Esophagus muscularis mucosa (tissue), 4 donors: ENCODE data around the gene PRTN3. TPM values are rescaled to one million over a fixed set of nuclear protein-coding genes. Genes with fewer than 3 reads are reported as not detected.
A peak's percentile ranks its signal among the peaks of the same experiment; 100 is the strongest.

Source experiments
- DNase-seq: peaks from one replicate; pipeline ENCODE4 v3.0.0-alpha.2; 2017; ENCODE audit errors: extremely low spot score
- H3K27ac ChIP-seq, 4 donors: fragments of 200-600 bp; sonication (generic); replicated peaks in 1 of 4; 1 replicate in 3 of 4; 2 replicates in 1 of 4; pipeline ENCODE4 v1.5.1; 2016 to 2019; ENCODE audit warnings: mild to moderate bottlenecking in 1 of 4
- H3K27me3 ChIP-seq, 4 donors: fragments of 200-600 bp; sonication (generic); one replicate each; pipeline versions ENCODE4 v1.5.1 to v1.6.0; 2016 to 2019
- H3K36me3 ChIP-seq, 4 donors: fragments of 200-600 bp; sonication (generic); one replicate each; pipeline ENCODE4 v1.5.1; 2016 to 2019
- H3K4me1 ChIP-seq, 4 donors: fragments of 200-600 bp; sonication (generic); one replicate each; pipeline ENCODE4 v1.5.1; 2016 to 2019
- H3K4me3 ChIP-seq, 4 donors: fragments of 200-600 bp; sonication (generic); 1 replicate in 2 of 4; 2 replicates in 2 of 4; pipeline ENCODE4 v1.5.1; 2016 to 2019; ENCODE audit warnings: mild to moderate bottlenecking in 4 of 4, moderate library complexity in 1 of 4
- H3K9me3 ChIP-seq, 4 donors: fragments of 200-600 bp; sonication (generic); 1 replicate in 3 of 4; 2 replicates in 1 of 4; pipeline ENCODE4 v1.5.1; 2016 to 2019
- EP300 ChIP-seq: sonication (generic); formaldehyde crosslinking; IDR thresholded peaks from one replicate; pipeline ENCODE4 v1.6.1; 2017; ENCODE audit warnings: antibody characterized with exemption
- POLR2A ChIP-seq: fragments of 450-650 bp; IDR thresholded peaks from one replicate; pipeline ENCODE4 v1.6.1; 2017; ENCODE audit warnings: antibody characterized with exemption, moderate library complexity, mild to moderate bottlenecking, low read depth
- POLR2AphosphoS5 ChIP-seq, 2 donors: sonication (generic); formaldehyde crosslinking; IDR thresholded peaks; one replicate each; pipeline ENCODE4 v1.6.1; 2017; ENCODE audit warnings: antibody characterized with exemption in 2 of 2
- WGBS: methylation state at CpG from one replicate; pipeline ENCODE4 v1.1.5; 2018; 5-methylcytosine and 5-hydroxymethylcytosine counted together
- intact Hi-C: fragments of 100-400 bp; cut with DNase I; formaldehyde crosslinking; loops from one replicate; pipeline ENCODE4 v1.15.1; 2023
- total RNA-seq, 4 donors: library from RNA; depleted of rRNA; stranded (reverse); fragments of >200 nt; gene quantifications; one replicate each; pipeline versions ENCODE4 v1.1.0 to v1.2.1, GENCODE V29; 2016
- TF ChIP-seq, protein P1 (sequence below), 3 experiments: fragments of 200-600 bp in 2 of 3; fragments of 450-650 bp in 1 of 3; sonication (generic) in 2 of 3; IDR thresholded peaks; one replicate each; pipeline ENCODE4 v1.5.1; 2017 to 2019; ENCODE audit warnings: antibody characterized with exemption in 3 of 3, mild to moderate bottlenecking in 2 of 3, moderate library complexity in 1 of 3

The PRTN3 gene
- total RNA-seq, 4 donors from 2014 or later, result 1.2 TPM; not detected in 3

DNA sequence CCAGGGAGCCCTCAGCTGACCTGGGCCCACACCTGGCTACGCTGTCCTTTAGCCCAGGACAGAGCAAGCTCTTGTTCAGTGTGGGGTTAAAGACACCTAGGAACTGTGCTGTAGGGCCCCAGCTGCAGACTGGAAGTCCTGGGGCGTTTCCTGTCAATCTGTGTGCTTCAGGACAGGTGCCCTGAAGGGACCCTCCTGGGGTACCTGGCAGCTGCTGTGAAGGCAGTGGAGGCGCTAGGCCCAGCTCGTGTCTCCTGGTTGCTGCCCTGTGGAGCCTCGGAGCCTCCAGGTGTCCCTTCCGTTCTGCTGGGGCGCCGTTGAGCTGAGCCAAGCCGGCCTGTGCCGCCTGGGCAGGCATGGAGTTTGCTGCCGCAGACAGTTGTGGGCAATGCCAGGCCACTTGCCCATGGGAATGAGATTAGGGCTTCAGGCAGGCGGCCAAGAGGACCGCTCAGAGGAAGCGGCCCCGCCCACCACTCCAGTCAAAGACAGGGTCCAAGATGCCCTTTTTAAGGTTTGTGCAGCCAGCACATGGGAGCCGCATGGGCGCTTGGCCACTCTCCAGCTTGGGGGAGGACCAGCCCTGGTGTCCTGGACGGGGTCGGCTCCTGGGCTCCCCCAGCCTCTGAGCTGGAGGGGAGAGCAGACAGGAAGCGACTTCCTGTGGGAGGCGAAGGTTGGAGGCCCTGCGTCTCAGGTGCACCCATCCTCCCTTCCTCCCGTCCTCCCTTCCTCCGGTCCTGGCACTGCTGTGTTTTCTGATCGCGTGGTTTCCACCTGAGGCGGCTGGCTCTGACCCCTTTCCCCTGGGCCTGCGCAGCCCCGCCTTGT is 39.6 kb upstream of the PRTN3 start:
- TF ChIP-seq POLR2A (no peak), POLR2AphosphoS5 (IDR thresholded peaks at IDR 0.05) (no peak), EP300 (no peak)
- TF ChIP-seq, protein P1, sequence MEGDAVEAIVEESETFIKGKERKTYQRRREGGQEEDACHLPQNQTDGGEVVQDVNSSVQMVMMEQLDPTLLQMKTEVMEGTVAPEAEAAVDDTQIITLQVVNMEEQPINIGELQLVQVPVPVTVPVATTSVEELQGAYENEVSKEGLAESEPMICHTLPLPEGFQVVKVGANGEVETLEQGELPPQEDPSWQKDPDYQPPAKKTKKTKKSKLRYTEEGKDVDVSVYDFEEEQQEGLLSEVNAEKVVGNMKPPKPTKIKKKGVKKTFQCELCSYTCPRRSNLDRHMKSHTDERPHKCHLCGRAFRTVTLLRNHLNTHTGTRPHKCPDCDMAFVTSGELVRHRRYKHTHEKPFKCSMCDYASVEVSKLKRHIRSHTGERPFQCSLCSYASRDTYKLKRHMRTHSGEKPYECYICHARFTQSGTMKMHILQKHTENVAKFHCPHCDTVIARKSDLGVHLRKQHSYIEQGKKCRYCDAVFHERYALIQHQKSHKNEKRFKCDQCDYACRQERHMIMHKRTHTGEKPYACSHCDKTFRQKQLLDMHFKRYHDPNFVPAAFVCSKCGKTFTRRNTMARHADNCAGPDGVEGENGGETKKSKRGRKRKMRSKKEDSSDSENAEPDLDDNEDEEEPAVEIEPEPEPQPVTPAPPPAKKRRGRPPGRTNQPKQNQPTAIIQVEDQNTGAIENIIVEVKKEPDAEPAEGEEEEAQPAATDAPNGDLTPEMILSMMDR (IDR thresholded peaks at IDR 0.05), result no peak
- H3K27me3 ChIP-seq, result no peaks in the 10 kb centered on the region
- no peak for DNase-seq
- intact Hi-C loops, result loop anchor here (10.0 kb wide), 1 partner anchor 64 kb away; no protein-coding TSS in a partner anchor
- H3K36me3 ChIP-seq, result peaks cover 24 to 66% (median 48%) of the 10 kb centered on the region in 4 donors
- peak overlapping the region; percentile 23 to 50 (median 36) for H3K4me3 ChIP-seq
- no peaks in the 10 kb centered on the region for H3K9me3 ChIP-seq
- peaks cover 60 to 75% (median 69%) of the 10 kb centered on the region in 4 donors for H3K4me1 ChIP-seq
- peak overlapping the region; percentile 95 to 100 (median 99) for H3K27ac ChIP-seq
- 19% methylated on average over 6 of the region's 29 CpGs for WGBS

DNA sequence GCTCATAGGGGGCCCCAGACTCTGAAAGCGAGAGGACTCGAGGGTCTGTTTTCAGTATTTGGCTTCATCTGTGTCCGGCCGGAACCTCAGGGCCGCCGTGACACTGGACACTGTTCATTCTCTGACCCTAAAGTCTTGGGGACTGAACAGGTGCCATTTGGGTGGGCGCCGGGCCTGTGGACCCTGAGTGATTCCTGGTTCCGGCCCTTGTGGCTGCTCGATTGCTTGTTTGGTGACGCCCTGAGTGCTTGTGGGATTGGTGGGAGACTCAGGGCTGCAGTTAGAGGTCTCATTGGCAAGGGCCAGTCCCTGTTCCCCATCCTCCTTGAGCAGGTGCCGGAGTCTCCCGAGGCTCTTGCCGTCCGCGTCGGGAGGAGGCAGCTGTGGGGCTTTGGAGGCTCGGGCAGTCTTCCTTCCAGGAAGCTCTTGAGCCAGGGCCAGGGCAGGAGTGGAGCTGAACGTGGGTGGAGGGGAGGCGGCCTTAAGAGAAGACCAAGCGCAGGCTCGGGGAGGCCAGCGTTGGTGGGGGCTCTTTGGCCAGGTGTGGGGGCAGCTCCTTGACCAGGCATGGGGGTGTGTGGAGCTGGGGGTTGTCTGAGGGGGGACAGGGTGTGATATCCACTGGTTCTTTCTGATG is 38.8 kb upstream of the PRTN3 start:
- H3K4me3 ChIP-seq, result peak overlapping the region; percentile 23 to 50 (median 36)
- DNase-seq, result no peak
- TF ChIP-seq POLR2AphosphoS5 (IDR thresholded peaks at IDR 0.05) (no peak), POLR2A (no peak), EP300 (no peak)
- TF ChIP-seq, protein P1 (IDR thresholded peaks at IDR 0.05), result no peak
- peaks cover 31 to 73% (median 55%) of the 10 kb centered on the region in 4 donors for H3K36me3 ChIP-seq
- intact Hi-C loops, result loop anchor here (10.0 kb wide), 1 partner anchor 63 kb away; no protein-coding TSS in a partner anchor
- no peaks in the 10 kb centered on the region for H3K27me3 ChIP-seq
- H3K4me1 ChIP-seq, result peaks cover 57 to 70% (median 66%) of the 10 kb centered on the region in 4 donors
- H3K9me3 ChIP-seq, result no peaks in the 10 kb centered on the region
- H3K27ac ChIP-seq, result peak overlapping the region; percentile 95 to 100 (median 99)
- 43% methylated on average over 11 of the region's 23 CpGs for WGBS

DNA sequence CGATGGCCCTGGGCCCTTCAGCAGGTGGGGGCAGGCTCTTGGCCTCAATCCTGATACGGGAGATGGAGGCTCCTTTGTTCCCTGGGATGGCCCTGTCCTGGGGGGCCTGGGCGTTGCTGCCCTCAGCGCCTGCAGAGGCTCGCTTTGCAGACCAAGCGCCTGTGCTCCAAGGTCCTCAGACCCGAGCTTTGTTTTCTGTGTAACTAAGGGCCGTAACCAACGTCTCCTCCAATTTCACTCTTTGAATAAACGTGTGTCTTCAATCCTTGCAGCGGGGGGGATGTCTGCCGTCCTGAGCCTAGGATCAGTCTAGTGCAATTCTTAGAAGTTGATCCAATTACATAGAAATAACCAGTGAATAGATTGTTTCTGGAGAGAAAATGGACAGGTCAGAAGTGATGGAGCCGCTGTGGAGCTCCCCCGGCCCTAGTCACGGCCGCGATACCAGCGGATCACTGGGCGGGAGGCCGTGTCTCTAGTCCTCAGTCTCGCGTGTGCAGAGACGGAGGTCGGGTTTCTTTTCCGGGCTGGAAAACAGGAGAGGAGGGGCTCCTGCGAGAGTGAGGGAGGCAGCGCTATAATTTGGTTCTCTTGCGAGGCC is 38.2 kb upstream of the PRTN3 start:
- Histone ChIP-seq H3K4me3 (peak overlapping the region; percentile 23 to 50 (median 36)), H3K36me3 (peaks cover 37 to 80% (median 61%) of the 10 kb centered on the region in 4 donors), H3K4me1 (peaks cover 57 to 70% (median 66%) of the 10 kb centered on the region in 4 donors), H3K9me3 (no peaks in the 10 kb centered on the region), H3K27me3 (no peaks in the 10 kb centered on the region), H3K27ac (peak overlapping the region; percentile 95 to 100 (median 99))
- DNase-seq, result no peak
- intact Hi-C loops, result loop anchor here (10.0 kb wide), 1 partner anchor 62 kb away; no protein-coding TSS in a partner anchor
- WGBS, result 31% methylated on average over 22 of the region's 28 CpGs
- TF ChIP-seq, protein P1 (IDR thresholded peaks at IDR 0.05), result no peak
- TF ChIP-seq POLR2AphosphoS5 (IDR thresholded peaks at IDR 0.05), result no peak
- TF ChIP-seq POLR2A, result no peak
- no peak for TF ChIP-seq EP300

DNA sequence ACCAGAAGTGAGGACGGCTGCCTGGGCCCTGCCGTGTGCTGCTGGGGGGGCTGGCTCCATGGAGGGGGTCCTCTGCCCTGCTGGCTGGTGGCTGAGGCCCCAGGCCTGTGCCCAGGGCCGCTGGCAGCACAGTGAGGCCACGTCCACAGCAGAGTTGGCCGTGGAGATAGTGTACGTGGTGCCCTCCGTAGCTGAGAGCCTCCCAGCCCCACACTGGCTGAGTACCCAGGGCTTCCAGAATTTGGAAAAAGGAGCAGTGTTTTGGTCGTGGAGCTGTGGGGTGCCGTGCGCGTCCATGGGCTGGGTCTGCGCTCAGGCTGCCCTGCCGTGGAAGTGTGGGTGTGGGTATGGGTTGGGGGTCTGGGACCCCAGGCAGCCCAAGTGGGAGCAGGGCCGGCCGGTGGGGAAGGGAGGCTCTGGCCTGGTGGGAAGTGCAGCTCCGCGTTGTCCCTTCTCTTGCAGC is 37.7 kb upstream of the PRTN3 start:
- TF ChIP-seq, protein P1 (IDR thresholded peaks at IDR 0.05), result no peak
- TF ChIP-seq EP300, result no peak
- TF ChIP-seq POLR2AphosphoS5 (IDR thresholded peaks at IDR 0.05), result no peak
- TF ChIP-seq POLR2A, result no peak
- 60% methylated on average over 15 of the region's 17 CpGs for WGBS
- H3K27me3 ChIP-seq, result no peaks in the 10 kb centered on the region
- intact Hi-C loops, result loop anchor here (10.0 kb wide), 1 partner anchor 62 kb away; no protein-coding TSS in a partner anchor
- peak overlapping the region; percentile 95 to 100 (median 99) for H3K27ac ChIP-seq
- peak overlapping the region; percentile 23 to 50 (median 36) for H3K4me3 ChIP-seq
- peaks cover 42 to 85% (median 67%) of the 10 kb centered on the region in 4 donors for H3K36me3 ChIP-seq
- H3K4me1 ChIP-seq, result peaks cover 57 to 70% (median 66%) of the 10 kb centered on the region in 4 donors
- H3K9me3 ChIP-seq, result no peaks in the 10 kb centered on the region
- DNase-seq, result no peak
